NT2/D1 (cell line): ENCODE data around the gene DDX18.
A peak's percentile ranks its signal among the peaks of the same experiment; 100 is the strongest.

Experiments
- DNase-seq: peaks from one replicate; pipeline ENCODE4 v3.0.0-alpha.2; 2011; ENCODE audit warnings: low read depth, low spot score
- H3K27me3 ChIP-seq: 2 replicates; pipeline ENCODE4 v1.6.0; 2011; ENCODE audit warnings: mild to moderate bottlenecking; ENCODE audit not compliant: insufficient read length, insufficient read depth
- H3K36me3 ChIP-seq: 2 replicates; pipeline ENCODE4 v1.6.1; 2011; ENCODE audit warnings: mild to moderate bottlenecking, low read length, mixed read lengths; ENCODE audit not compliant: insufficient read depth, insufficient read length
- H3K4me1 ChIP-seq: 2 replicates; pipeline ENCODE4 v1.5.1; 2011; ENCODE audit not compliant: insufficient read depth, insufficient read length
- H3K4me3 ChIP-seq: 2 replicates; pipeline ENCODE4 v1.5.1; 2011; ENCODE audit warnings: low read depth; ENCODE audit not compliant: insufficient read length
- H3K9ac ChIP-seq: 2 replicates; pipeline ENCODE4 v1.6.0; 2011; ENCODE audit warnings: low read depth; ENCODE audit not compliant: insufficient read length
- H3K9me3 ChIP-seq: 2 replicates; pipeline ENCODE4 v1.5.1; 2011; ENCODE audit warnings: mild to moderate bottlenecking, low read length; ENCODE audit not compliant: insufficient read depth
- SUZ12 ChIP-seq: IDR thresholded peaks from 2 replicates; pipeline ENCODE4 v1.6.1; 2011; ENCODE audit not compliant: insufficient read length, insufficient read depth; ENCODE audit errors: extremely low read depth
- YY1 ChIP-seq: IDR thresholded peaks from 2 replicates; pipeline ENCODE4 v1.6.1; 2011; ENCODE audit not compliant: insufficient read length, insufficient read depth
- ZNF274 ChIP-seq: IDR thresholded peaks from 2 replicates; pipeline ENCODE4 v1.6.1; 2011; ENCODE audit warnings: mild to moderate bottlenecking, low read depth, low read length

The DDX18 gene

GRCh38 chr2:117814417-117815264, at the start of gene DDX18:
TSS of gene DDX18 (plus strand) at chr2:117814691. CDS start at chr2:117814778, 87 bp downstream.
- no peaks in the 10 kb centered on the region for H3K9me3 ChIP-seq
- TF ChIP-seq SUZ12, result no peak
- no peak for TF ChIP-seq ZNF274
- TF ChIP-seq YY1, result no peak
- peak within 1 kb of the TSS; percentile 98 for H3K9ac ChIP-seq
- H3K4me1 ChIP-seq, result no peaks in the 10 kb centered on the region
- H3K4me3 ChIP-seq, result peak within 1 kb of the TSS; percentile 99
- H3K36me3 ChIP-seq, result peaks cover 41% of the 10 kb centered on the region
- H3K27me3 ChIP-seq, result no peaks in the 10 kb centered on the region
- peak; percentile 97 for DNase-seq

- no peak for TF ChIP-seq ZNF274
- no peak for TF ChIP-seq SUZ12
- no peak for TF ChIP-seq YY1
- no peak for DNase-seq
- H3K27me3 ChIP-seq, result no peaks in the 10 kb centered on the region
- no peaks in the 10 kb centered on the region for H3K4me1 ChIP-seq
- no peaks in the 10 kb centered on the region for H3K36me3 ChIP-seq
- no peaks in the 10 kb centered on the region for H3K9me3 ChIP-seq
- no peak overlapping the region for H3K9ac ChIP-seq
- H3K4me3 ChIP-seq, result no peak overlapping the region
Observed at GRCh38 chr2:117770730-117771129, 43.8 kb upstream of the DDX18 start.

GRCh38 chr2:117771969-117772630, 42.4 kb upstream of the DDX18 start:
- no peak for DNase-seq
- Histone ChIP-seq H3K4me1 (no peaks in the 10 kb centered on the region), H3K9ac (no peak overlapping the region), H3K36me3 (no peaks in the 10 kb centered on the region), H3K4me3 (no peak overlapping the region), H3K9me3 (no peaks in the 10 kb centered on the region), H3K27me3 (no peaks in the 10 kb centered on the region)
- TF ChIP-seq SUZ12 (no peak), YY1 (no peak), ZNF274 (no peak)

GRCh38 chr2:117774716-117775115, 39.8 kb upstream of the DDX18 start:
- Histone ChIP-seq H3K36me3 (no peaks in the 10 kb centered on the region), H3K9ac (no peak overlapping the region), H3K27me3 (no peaks in the 10 kb centered on the region), H3K4me3 (no peak overlapping the region), H3K4me1 (no peaks in the 10 kb centered on the region), H3K9me3 (no peaks in the 10 kb centered on the region)
- TF ChIP-seq SUZ12, result no peak
- DNase-seq, result no peak

GRCh38 chr2:117775703-117776219, 38.7 kb upstream of the DDX18 start:
- Histone ChIP-seq H3K4me3 (no peak overlapping the region), H3K4me1 (no peaks in the 10 kb centered on the region), H3K36me3 (no peaks in the 10 kb centered on the region), H3K9me3 (no peaks in the 10 kb centered on the region), H3K27me3 (no peaks in the 10 kb centered on the region), H3K9ac (no peak overlapping the region)
- TF ChIP-seq YY1 (no peak), ZNF274 (no peak)
- DNase-seq, result no peak

- Histone ChIP-seq H3K36me3 (no peaks in the 10 kb centered on the region), H3K9me3 (no peaks in the 10 kb centered on the region), H3K4me3 (no peak overlapping the region), H3K4me1 (no peaks in the 10 kb centered on the region), H3K27me3 (no peaks in the 10 kb centered on the region), H3K9ac (no peak overlapping the region)
- no peak for DNase-seq
- no peak for TF ChIP-seq YY1
- TF ChIP-seq ZNF274, result no peak
Observed at GRCh38 chr2:117776888-117777287, 37.6 kb upstream of the DDX18 start.

GRCh38 chr2:117785740-117786139, 28.8 kb upstream of the DDX18 start:
- H3K9me3 ChIP-seq, result no peaks in the 10 kb centered on the region
- peak; percentile 68 for DNase-seq
- no peaks in the 10 kb centered on the region for H3K4me1 ChIP-seq
- H3K9ac ChIP-seq, result no peak overlapping the region
- TF ChIP-seq SUZ12 (no peak), ZNF274 (no peak), YY1 (no peak)
- H3K36me3 ChIP-seq, result no peaks in the 10 kb centered on the region
- no peak overlapping the region for H3K4me3 ChIP-seq
- no peaks in the 10 kb centered on the region for H3K27me3 ChIP-seq
